ENCODE data around the gene DGKG.
A peak's percentile ranks its signal among the peaks of the same experiment; 100 is the strongest.

DGKG gene

DNA sequence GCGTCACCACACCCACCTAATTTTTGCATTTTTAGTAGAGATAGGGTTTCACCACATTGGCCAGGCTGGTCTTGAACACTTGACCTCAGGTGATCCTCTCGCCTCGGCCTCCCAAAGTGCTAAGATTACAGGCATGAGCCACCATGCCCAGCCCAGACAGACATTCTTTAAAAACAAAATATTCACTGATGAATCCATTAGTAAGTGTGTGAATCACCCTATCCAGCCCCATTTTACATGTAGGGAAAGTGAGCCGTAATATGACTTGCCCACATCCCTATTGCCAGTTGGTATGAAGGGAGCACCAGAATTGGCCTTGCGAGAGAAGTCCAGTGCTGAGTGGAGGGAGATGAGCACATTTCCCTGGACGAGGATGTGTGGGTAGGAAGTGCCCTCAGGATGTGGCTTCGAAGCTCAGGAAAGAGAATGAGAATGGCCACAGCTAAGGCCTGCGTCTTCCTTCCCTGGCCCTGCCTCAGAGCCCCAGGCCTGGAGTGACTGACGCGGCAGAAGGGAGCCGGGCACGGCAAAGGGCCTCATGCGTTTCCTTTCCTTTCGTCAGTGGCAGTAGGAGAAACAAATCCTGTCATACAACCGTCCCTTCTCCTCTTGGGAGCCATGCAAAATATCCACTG lies 224.9 kb downstream of the DGKG start:
- DNase-seq (ENCODE audit: low read depth), result no peak

DNA sequence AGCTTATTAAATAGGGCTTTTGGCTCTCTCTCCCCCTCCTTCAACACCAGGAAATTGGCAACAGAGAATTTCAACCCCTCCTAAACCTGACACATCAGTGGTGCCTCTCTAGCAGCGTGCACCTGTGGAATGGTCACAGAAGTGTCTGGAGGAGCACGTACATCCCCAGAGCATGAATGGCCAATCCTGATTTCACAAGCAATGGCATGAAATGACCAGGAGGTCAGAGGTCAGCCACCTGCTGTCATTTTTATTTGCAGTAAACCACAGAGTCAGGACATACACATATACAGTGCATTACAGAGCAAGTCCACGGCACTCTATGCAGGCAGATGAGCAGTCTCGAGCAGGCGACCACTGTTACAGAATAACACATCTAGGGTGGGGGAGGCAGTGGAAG lies 228.1 kb downstream of the DGKG start:
- DNase-seq (ENCODE audit: low read depth), result no peak

GRCh38 chr3:186132487-186132886 lies 229.5 kb downstream of the DGKG start:
- no peak for DNase-seq (ENCODE audit: low read depth)

- DNase-seq (ENCODE audit: low read depth), result no peak
Measured at GRCh38 chr3:186129206-186129605, 232.8 kb downstream of the DGKG start.

DNA sequence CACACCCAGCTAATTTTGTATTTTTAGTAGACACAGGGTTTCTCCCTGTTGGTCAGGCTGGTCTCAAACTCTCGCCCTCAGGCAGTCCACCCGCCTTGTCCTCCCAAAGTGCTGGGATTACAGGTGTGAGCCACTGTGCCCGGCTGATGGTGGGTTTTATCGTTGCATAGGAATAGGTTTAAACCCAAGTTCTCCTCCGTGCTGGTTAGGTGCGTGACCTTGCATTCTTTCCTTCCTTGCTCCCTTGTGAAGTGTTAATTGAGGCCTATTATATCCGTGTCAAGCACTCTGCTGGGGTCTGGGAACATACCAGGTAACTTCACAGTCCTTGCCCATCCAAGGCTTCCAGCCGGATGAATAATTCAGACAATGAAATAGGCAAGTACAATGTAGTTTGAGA lies 233.9 kb downstream of the DGKG start:
- DNase-seq (ENCODE audit: low read depth), result no peak

GRCh38 chr3:186127463-186127862 lies 234.6 kb downstream of the DGKG start:
- no peak for DNase-seq (ENCODE audit: low read depth)

DNA sequence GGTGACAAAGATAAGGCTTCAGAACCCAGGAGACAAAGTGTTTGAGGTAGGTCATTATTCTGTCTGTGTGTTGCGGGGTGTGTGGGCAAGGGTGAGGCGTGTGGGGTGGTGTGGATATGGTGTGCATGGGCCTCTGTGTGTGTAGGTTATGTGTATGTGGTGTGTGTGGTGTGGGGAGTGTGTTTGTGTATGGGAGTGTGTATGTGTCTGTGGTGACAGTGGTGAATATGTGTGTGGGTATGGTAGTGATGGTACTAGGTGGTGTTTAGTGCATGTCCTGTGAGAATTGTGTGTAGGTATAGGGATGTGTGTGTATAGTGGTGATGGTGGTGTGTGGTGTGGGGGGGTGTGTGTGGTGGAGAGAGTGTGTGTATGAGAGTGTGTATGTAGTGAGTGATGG lies 236.9 kb downstream of the DGKG start:
- DNase-seq (ENCODE audit: low read depth), result no peak

- no peak for DNase-seq (ENCODE audit: low read depth)
Measured at GRCh38 chr3:186124592-186124991, 237.4 kb downstream of the DGKG start.

DNA sequence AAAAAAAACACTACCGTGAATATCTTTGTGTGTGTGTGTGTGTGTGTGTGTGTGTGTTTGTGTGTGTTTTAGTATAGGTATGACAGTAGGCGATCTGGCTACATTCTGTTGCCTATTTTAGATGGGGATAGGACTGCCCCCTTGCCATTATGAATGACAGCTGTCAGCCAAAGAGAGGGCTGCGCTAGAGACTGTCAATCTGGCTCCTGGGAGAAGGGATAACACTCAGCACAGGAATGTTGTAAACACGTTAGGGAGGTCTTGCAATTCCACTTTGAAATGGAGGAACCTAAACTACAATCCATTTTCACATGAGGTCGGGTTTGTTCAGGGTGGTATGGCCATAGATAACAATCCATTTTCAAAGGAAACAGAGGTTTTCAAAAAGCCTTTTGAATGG lies 239.0 kb downstream of the DGKG start:
- no peak for DNase-seq (ENCODE audit: low read depth)

- no peak for DNase-seq (ENCODE audit: low read depth)
Measured at GRCh38 chr3:186121968-186122367, 240.1 kb downstream of the DGKG start.

DNA sequence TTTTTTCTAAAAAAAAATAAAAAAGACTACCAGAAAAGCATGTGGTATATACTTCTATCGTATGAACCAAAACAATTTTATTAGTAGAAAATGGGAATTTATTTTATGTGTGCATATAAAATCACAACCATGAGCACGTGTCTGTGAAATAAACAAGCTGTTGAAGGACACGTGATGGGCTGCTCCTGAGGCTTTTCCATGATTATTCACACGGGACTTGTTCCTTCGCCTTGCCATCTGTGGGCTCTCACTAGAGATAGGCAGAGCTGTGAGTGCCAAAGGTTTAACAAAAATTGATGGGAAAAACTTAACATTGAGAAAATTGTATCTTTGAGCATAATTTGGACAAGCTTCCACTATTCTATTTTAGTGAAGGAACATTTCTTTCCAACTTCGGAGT lies 240.8 kb downstream of the DGKG start:
- no peak for DNase-seq (ENCODE audit: low read depth)

DNA sequence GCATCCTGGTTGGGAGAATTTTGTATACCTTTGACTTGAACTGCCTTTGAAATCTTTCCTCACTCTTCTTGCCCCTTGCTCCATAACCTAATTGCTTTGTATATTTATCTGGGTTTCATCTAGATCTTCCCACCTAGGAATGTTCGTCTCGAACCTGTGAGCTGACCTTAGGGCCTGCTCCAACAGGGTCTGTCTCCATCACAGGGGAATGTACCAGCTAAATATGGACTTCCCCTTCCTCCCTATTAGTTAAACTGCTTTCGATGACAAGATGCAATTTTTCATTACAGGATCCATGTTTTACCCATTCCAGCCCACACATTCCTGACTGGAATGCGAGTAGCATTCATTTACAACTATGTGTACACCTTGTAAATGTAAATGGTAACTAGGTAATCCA lies 242.5 kb downstream of the DGKG start:
- DNase-seq (ENCODE audit: low read depth), result no peak

DNA sequence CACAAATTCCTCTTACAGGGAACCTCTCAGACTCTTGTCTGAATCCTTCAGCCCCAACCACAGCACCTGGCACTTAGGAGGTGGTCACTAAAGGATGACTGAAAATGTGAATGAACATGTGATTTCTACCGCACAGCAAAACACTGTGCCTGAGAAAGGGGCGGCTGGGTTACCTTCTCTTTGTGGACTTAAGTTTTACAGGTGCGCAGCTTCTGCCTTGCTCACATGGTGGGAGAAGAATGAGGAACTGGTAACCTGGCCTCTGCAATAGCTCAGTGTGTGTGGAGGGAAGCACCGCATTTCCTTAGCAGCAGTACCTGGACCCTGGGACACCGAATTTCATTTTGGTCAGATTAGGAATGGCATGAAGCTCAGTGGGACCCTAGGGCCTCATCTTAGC lies 243.3 kb downstream of the DGKG start:
- no peak for DNase-seq (ENCODE audit: low read depth)

GRCh38 chr3:186117521-186118134 lies 244.4 kb downstream of the DGKG start:
- no peak for DNase-seq (ENCODE audit: low read depth)

DNA sequence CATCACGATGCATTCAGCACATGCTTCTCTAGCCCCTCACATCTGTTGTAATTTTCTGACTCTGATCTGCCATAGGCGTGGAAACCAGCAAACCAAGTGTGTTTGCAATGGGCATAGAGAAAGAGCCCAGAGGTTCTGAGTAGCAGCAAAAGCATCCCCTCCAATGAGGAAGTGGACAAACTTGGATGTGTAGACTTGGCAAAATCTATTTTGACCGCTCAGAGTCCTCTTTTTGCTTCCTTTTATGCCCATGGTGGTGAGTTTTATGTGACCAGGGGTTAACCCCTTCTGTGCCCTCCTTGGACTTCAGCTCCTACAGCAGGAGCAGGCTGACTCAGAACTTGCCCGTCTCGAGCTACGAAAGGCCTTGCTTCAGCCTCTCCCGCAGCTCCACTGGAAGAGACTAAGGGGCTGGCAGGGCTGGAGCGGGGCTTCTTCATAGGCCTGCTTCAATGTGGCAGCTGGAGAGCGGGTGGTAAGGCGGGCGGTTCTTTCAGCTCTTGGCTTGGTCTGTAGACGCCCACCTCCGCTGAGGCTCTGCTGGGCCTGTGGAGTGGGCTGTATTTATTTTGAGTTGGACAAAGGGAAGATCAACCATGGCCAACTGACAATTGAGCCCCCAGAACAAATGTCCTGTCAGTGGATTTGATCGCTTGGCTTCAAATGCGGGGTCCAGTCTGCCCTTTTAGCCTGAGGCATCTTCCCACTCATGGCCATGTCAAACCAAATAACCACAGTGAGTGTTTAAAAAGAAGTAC lies 246.6 kb downstream of the DGKG start:
- no peak for DNase-seq (ENCODE audit: low read depth)

GRCh38 chr3:186110975-186111974 lies 250.8 kb downstream of the DGKG start:
- DNase-seq (ENCODE audit: low read depth), result no peak

- DNase-seq (ENCODE audit: low read depth), result no peak
Measured at GRCh38 chr3:186109897-186110803, 251.9 kb downstream of the DGKG start.

DNA sequence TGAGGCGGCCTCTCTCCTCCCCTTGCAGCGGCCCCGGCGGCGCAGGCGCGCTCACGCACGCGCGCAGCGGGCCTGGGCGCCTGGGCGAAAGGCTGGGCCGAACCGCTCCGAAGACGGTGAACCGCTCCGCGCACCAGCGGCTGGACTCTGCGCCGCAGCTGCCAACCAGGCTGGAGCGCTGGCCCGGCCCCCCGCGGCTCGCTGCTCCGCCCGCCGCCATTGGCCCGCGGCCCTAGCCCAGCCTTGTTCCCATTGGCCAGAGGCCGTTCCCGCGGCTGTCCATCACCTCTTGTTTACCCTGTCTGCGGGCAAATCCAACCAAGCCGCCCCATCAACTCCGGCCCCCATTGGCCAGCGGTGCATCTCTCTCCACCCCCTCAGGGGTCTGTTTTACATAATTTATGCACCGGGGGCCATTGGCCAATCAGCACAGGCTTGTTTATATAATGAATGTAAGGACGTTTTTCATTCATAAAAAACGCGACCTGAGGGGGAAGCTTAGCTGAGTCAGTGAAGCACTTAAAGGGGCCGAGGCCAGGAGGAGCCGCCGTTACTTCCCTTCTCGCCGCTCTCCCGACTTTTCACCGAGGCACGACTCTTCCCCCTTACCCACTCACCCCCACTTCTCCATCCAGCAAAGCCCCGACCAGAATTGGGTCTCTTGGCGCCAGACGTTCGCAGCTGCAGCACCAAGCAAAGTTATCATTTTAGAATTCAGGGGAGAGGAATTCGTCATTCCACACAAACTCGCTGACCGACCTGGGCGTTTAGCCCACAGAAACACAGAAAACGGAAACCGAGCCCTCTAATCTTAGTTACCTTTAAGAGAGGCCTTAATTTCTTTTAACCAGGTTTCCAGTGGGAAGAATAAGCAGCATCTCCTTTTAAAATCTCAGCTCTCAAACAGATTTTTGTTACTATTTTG lies 252.8 kb downstream of the DGKG start, which contains the start of gene ETV5:
Gene ETV5 (minus strand): TSS at position 149 of the 925 bp plus-strand sequence. CDS start 3,221 bp downstream, outside the sequence.
- peak; percentile 96 for DNase-seq (ENCODE audit: low read depth)

DNA sequence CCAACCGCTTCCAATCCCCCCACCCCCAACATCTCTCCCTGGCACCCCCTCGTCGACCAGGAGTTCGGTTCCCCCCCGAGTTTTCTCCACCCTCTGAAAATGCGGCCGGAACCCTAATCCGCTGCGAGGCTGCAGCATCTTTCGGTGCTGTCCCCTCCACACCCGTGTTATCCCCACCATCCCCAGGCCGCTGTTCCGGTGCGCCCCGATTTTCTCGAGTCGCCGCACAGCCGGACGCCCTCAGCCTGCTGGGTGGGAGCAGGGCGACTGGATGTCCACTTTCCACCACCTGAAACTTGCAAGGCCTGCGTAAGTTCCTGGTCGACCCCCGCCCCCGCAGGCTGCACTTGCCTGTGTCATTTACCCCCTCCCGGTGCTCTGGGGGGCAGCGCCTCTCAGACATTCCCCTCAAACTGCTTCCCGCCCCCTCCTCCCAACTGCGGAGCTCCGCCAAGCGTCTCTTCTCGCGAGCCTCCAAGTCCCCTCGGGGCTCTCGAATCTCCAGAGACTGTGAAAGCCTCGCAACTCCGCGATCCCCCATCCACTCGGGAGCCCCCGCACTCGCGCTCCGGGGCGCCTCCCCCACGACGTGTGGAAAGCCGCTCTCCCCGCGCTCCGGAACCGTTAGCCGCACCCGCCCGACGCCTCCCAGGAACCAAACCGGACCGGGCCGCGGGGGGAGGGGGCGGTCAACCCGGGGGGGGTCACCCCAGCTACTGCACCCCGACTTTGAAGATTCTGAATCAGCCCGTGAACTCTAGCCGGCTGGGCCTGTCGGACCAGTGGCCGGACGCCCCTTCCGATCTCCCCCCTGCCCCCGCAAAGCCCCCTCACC lies 253.7 kb downstream of the DGKG start:
- DNase-seq (ENCODE audit: low read depth), result no peak

Measured in HS-27A (cell line).